ENCODE results near the gene CFAP65. TPM values are rescaled to one million over a fixed set of nuclear protein-coding genes. Genes with fewer than 3 reads are reported as not detected.

CFAP65 gene
- total RNA-seq, 1 experiment from 2014 or later: 0.33 TPM

DNA sequence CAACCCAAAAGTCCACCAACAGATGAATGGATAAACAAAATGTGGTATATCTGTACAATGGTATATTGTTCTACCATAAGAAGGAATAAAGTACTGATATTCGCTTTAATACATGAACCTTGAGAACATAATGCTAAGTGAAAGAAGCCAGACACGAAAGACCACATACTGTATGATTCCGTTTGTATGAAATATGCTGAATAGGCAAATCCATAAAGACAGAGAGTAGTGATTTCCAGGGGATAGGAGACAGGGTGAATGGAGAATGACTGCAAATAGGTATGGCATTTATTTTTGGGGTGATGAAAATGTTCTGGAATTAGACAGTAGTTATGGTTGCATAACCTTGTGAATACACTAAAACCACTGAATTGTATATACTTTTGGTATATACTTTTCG is 48.0 kb upstream of the CFAP65 start:
- CTCF ChIA-PET: no interaction called here
- in situ Hi-C loops (cut with HindIII; ENCODE audit: low pct_unique_long_range_greater_than_20kb, low sequenced_read_pairs): no loop called here

GRCh38 chr2:219087848-219088247 is 46.5 kb upstream of the CFAP65 start:
- Histone ChIP-seq H3K27ac (ENCODE audit: low read length) (no peak overlapping the region), H3K4me3 (ENCODE audit: low read depth in 2 of 2, low read length in 2 of 2) (no peak overlapping the region), H3K27me3 (ENCODE audit: control insufficient read depth, insufficient read depth, low read length) (no peaks in the 10 kb centered on the region), H3K9me3 (ENCODE audit: control insufficient read depth, insufficient read depth, low read depth, low read length) (no peaks in the 10 kb centered on the region), H3K4me1 (ENCODE audit: control insufficient read depth, insufficient read depth, low read length) (no peaks in the 10 kb centered on the region), H3K36me3 (ENCODE audit: control insufficient read depth, insufficient read depth, low read length) (no peaks in the 10 kb centered on the region)
- no TSS peak for BruUV-seq (replicated peaks)
- CTCF ChIA-PET: no interaction called here
- TF ChIP-seq, protein P1, sequence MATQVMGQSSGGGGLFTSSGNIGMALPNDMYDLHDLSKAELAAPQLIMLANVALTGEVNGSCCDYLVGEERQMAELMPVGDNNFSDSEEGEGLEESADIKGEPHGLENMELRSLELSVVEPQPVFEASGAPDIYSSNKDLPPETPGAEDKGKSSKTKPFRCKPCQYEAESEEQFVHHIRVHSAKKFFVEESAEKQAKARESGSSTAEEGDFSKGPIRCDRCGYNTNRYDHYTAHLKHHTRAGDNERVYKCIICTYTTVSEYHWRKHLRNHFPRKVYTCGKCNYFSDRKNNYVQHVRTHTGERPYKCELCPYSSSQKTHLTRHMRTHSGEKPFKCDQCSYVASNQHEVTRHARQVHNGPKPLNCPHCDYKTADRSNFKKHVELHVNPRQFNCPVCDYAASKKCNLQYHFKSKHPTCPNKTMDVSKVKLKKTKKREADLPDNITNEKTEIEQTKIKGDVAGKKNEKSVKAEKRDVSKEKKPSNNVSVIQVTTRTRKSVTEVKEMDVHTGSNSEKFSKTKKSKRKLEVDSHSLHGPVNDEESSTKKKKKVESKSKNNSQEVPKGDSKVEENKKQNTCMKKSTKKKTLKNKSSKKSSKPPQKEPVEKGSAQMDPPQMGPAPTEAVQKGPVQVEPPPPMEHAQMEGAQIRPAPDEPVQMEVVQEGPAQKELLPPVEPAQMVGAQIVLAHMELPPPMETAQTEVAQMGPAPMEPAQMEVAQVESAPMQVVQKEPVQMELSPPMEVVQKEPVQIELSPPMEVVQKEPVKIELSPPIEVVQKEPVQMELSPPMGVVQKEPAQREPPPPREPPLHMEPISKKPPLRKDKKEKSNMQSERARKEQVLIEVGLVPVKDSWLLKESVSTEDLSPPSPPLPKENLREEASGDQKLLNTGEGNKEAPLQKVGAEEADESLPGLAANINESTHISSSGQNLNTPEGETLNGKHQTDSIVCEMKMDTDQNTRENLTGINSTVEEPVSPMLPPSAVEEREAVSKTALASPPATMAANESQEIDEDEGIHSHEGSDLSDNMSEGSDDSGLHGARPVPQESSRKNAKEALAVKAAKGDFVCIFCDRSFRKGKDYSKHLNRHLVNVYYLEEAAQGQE (IDR thresholded peaks at IDR 0.05; ENCODE audit: insufficient read depth in 1 of 2, low read depth in 2 of 2, low read length in 1 of 2): no peak
- TF ChIP-seq CTCF (IDR thresholded peaks at IDR 0.05) (no peak), TCF7L2 (IDR thresholded peaks at IDR 0.05; ENCODE audit: low read depth, low read length) (no peak), POLR2AphosphoS5 (IDR thresholded peaks at IDR 0.05; ENCODE audit: low read depth, low read length) (no peak), SIN3A (IDR thresholded peaks at IDR 0.05; ENCODE audit: borderline replicate concordance, insufficient read depth, low read depth, low read length) (no peak)
- intact Hi-C loops (cut with micrococcal nuclease; ENCODE audit: unreplicated experiment): no loop called here
- in situ Hi-C loops (cut with HindIII; ENCODE audit: low pct_unique_long_range_greater_than_20kb, low sequenced_read_pairs): no loop called here
- DNase-seq (ENCODE audit: low read depth, low spot score) (no peak), ATAC-seq (no peak)
- POLR2A ChIA-PET: interaction anchor here (0.7 kb wide), 1 partner anchor 11 kb away, joined by 4 read pairs; no protein-coding TSS in a partner anchor

More for the DNA sequence above, 48.0 kb upstream of the CFAP65 start:
- DNase-seq (ENCODE audit: low read depth, low spot score) (no peak), ATAC-seq (no peak)
- no peaks in the 10 kb centered on the region for H3K9me3 ChIP-seq (ENCODE audit: control insufficient read depth, insufficient read depth, low read depth, low read length)
- no peaks in the 10 kb centered on the region for H3K36me3 ChIP-seq (ENCODE audit: control insufficient read depth, insufficient read depth, low read length)
- H3K27ac ChIP-seq (ENCODE audit: low read length): no peak overlapping the region
- H3K4me1 ChIP-seq (ENCODE audit: control insufficient read depth, insufficient read depth, low read length): no peaks in the 10 kb centered on the region
- H3K27me3 ChIP-seq (ENCODE audit: control insufficient read depth, insufficient read depth, low read length): no peaks in the 10 kb centered on the region
- POLR2A ChIA-PET: no interaction called here
- no TSS peak for BruUV-seq (replicated peaks)
- no peak overlapping the region for H3K4me3 ChIP-seq (ENCODE audit: low read depth in 2 of 2, low read length in 2 of 2)
- TF ChIP-seq, protein P1 (IDR thresholded peaks at IDR 0.05; ENCODE audit: insufficient read depth in 1 of 2, low read depth in 2 of 2, low read length in 1 of 2): no peak
- TF ChIP-seq SIN3A (IDR thresholded peaks at IDR 0.05; ENCODE audit: borderline replicate concordance, insufficient read depth, low read depth, low read length) (no peak), TCF7L2 (IDR thresholded peaks at IDR 0.05; ENCODE audit: low read depth, low read length) (no peak)
- intact Hi-C loops (cut with micrococcal nuclease; ENCODE audit: unreplicated experiment): no loop called here

Measured in Panc1 (cell line).